Right lobe of liver (tissue), 4 donors: ENCODE results near the gene PUS7L.

Source experiments
- POLR2A ChIP-seq: fragments of 450-650 bp; IDR thresholded peaks from one replicate; pipeline ENCODE4 v1.6.1; 2017; ENCODE audit warnings: antibody characterized with exemption, mild to moderate bottlenecking
- TF ChIP-seq, protein P1 (sequence below), 4 donors: fragments of 200-600 bp in 3 of 4; fragments of 450-650 bp in 1 of 4; IDR thresholded peaks; one replicate each; pipeline versions ENCODE4 v1.5.1 to v1.8.0; 2016 to 2022; ENCODE audit warnings: antibody characterized with exemption in 4 of 4, mild to moderate bottlenecking in 2 of 4
- donor health status: DM: no; HTN: no; CAD: no.
- donor health status: DM: no; HTN: no; CAD: no.
- donor health status: DM: no; HTN: yes; CAD: no.

GRCh38 chr12:43675048-43675904 is 83.3 kb downstream of the PUS7L start:
- TF ChIP-seq, protein P1, sequence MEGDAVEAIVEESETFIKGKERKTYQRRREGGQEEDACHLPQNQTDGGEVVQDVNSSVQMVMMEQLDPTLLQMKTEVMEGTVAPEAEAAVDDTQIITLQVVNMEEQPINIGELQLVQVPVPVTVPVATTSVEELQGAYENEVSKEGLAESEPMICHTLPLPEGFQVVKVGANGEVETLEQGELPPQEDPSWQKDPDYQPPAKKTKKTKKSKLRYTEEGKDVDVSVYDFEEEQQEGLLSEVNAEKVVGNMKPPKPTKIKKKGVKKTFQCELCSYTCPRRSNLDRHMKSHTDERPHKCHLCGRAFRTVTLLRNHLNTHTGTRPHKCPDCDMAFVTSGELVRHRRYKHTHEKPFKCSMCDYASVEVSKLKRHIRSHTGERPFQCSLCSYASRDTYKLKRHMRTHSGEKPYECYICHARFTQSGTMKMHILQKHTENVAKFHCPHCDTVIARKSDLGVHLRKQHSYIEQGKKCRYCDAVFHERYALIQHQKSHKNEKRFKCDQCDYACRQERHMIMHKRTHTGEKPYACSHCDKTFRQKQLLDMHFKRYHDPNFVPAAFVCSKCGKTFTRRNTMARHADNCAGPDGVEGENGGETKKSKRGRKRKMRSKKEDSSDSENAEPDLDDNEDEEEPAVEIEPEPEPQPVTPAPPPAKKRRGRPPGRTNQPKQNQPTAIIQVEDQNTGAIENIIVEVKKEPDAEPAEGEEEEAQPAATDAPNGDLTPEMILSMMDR (IDR thresholded peaks at IDR 0.05) = no peak
- no peak for TF ChIP-seq POLR2A
